Natural killer cell (primary cell): Measurements from ENCODE around the gene TCEANC2. TPM values are rescaled to one million over a fixed set of nuclear protein-coding genes. Genes with fewer than 3 reads are reported as not detected.

Experiments
- ATAC-seq, 3 donors: fragments of 150-1000 bp in 2 of 3; fragments of 200-7000 bp in 1 of 3; cut with Tn5 transposase; 1 replicate in 1 of 3; 2 replicates in 2 of 3; pipeline ENCODE4 v1.10.0; 2021; ENCODE audit warnings: mild to moderate bottlenecking in 2 of 3, moderate library complexity in 2 of 3
- DNase-seq, 2 donors: peaks; one replicate each; pipeline versions ENCODE4 v3.0.0 to v3.0.0-alpha.2; 2013 to 2021; ENCODE audit warnings: mixed read lengths in 1 of 2
- H3K27ac ChIP-seq: one replicate; pipeline ENCODE4 v1.5.1; 2013; ENCODE audit warnings: mild to moderate bottlenecking, low read length
- H3K27me3 ChIP-seq: one replicate; pipeline ENCODE4 v1.6.1; 2013; ENCODE audit warnings: low read length; ENCODE audit not compliant: control insufficient read depth, insufficient read depth
- H3K36me3 ChIP-seq: one replicate; pipeline ENCODE4 v1.6.1; 2013; ENCODE audit warnings: low read length; ENCODE audit not compliant: control insufficient read depth, insufficient read depth
- H3K4me1 ChIP-seq: one replicate; pipeline ENCODE4 v1.6.1; 2013; ENCODE audit warnings: low read length; ENCODE audit not compliant: control insufficient read depth, insufficient read depth
- H3K4me3 ChIP-seq: one replicate; pipeline ENCODE4 v1.5.1; 2013; ENCODE audit warnings: low read length
- H3K9me3 ChIP-seq: one replicate; pipeline ENCODE4 v1.6.1; 2013; ENCODE audit warnings: low read length; ENCODE audit not compliant: control insufficient read depth, insufficient read depth
- H3K27ac Mint-ChIP-seq, 2 donors: one replicate each; pipeline ENCODE4 v1.8.0; 2022; ENCODE audit warnings: mild to moderate bottlenecking in 2 of 2, mixed read lengths in 2 of 2, moderate library complexity in 1 of 2
- H3K27me3 Mint-ChIP-seq, 2 donors: one replicate each; pipeline ENCODE4 v1.8.0; 2022; ENCODE audit warnings: low read depth in 2 of 2, mixed read lengths in 2 of 2
- H3K36me3 Mint-ChIP-seq: one replicate; pipeline ENCODE4 v1.8.0; 2022; ENCODE audit warnings: mixed read lengths
- H3K4me1 Mint-ChIP-seq, 2 donors: one replicate each; pipeline ENCODE4 v1.8.0; 2022; ENCODE audit warnings: mixed read lengths in 2 of 2
- H3K4me3 Mint-ChIP-seq: one replicate; pipeline ENCODE4 v1.8.0; 2022; ENCODE audit warnings: mild to moderate bottlenecking, moderate library complexity, mixed read lengths
- H3K9me3 Mint-ChIP-seq, 2 donors: one replicate each; pipeline ENCODE4 v1.8.0; 2022; ENCODE audit warnings: mixed read lengths in 2 of 2
- WGBS: methylation state at CpG from one replicate; pipeline ENCODE4 v1.1.7; 2013; ENCODE audit warnings: missing lambda C conversion rate; ENCODE audit not compliant: insufficient coverage; 5-methylcytosine and 5-hydroxymethylcytosine counted together
- intact Hi-C: fragments of 100-400 bp; cut with micrococcal nuclease; formaldehyde crosslinking; loops from one replicate; pipeline ENCODE4 v1.14.2; 2022
- total RNA-seq, 4 donors: library from RNA; stranded (reverse); fragments of 120-200 nt in 1 of 4; gene quantifications; one replicate each; pipeline versions ENCODE4 v1.2.3 to v1.2.4, GENCODE V29; 2013 to 2022
- TF ChIP-seq, protein P1 (sequence below): fragments of 200-600 bp; IDR thresholded peaks from one replicate; pipeline ENCODE4 v1.8.0; 2022; ENCODE audit warnings: antibody characterized with exemption

TCEANC2 gene
- total RNA-seq, 3 donors from 2014 or later (not counting 1 experiment from before 2014, with no cell fraction given): 5.1 to 9.5 (median 7.3) TPM

DNA sequence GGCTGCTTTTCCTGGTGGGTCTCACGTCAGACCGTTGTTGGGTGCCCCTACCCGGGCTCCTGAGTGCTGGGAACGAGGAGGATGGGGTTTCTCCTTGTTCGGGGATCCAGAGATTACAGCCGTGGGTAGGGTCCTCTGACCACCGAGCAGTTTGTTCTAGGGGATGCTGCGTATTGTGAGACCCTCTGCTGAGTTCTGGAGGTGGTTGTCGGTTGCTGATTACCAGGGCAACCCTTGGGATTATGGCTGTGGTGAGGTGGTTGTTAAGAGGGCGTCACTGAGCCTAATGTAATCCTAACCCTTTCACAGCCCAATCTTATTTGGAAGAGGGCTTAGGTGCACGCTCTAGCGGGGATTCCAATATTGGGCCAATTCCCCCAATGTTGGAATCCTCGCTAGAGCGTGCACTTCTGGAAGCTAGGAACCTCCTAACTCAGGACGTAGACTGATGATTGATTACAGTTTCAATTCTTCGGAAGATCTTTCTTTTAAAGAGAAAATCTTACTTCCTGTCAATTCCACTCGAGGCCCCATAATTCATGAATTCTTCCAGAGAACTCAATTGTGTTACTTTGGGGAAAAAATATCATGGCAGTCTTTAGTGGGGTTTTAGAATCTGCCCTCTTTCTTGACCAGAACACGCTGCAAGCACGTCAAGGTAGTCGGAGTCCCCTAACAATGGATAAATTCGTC is 483 bp downstream of the TCEANC2 start:
- Histone ChIP-seq H3K4me1 (peaks cover 33% of the 10 kb centered on the region), H3K36me3 (peaks cover 4% of the 10 kb centered on the region), H3K9me3 (no peaks in the 10 kb centered on the region), H3K27me3 (no peaks in the 10 kb centered on the region), H3K27ac (peak overlapping the region; percentile 84), H3K4me3 (peak overlapping the region; percentile 88)
- Mint-ChIP-seq H3K9me3 (no peaks in the 10 kb centered on the region), H3K4me3 (no peak overlapping the region), H3K36me3 (no peaks in the 10 kb centered on the region), H3K27me3 (no peaks in the 10 kb centered on the region), H3K27ac (no peak overlapping the region), H3K4me1 (peaks cover 18 to 22% of the 10 kb centered on the region in 2 donors)
- 6% methylated on average over 19 of the region's 21 CpGs for WGBS
- DNase-seq: no peak
- TF ChIP-seq, protein P1, sequence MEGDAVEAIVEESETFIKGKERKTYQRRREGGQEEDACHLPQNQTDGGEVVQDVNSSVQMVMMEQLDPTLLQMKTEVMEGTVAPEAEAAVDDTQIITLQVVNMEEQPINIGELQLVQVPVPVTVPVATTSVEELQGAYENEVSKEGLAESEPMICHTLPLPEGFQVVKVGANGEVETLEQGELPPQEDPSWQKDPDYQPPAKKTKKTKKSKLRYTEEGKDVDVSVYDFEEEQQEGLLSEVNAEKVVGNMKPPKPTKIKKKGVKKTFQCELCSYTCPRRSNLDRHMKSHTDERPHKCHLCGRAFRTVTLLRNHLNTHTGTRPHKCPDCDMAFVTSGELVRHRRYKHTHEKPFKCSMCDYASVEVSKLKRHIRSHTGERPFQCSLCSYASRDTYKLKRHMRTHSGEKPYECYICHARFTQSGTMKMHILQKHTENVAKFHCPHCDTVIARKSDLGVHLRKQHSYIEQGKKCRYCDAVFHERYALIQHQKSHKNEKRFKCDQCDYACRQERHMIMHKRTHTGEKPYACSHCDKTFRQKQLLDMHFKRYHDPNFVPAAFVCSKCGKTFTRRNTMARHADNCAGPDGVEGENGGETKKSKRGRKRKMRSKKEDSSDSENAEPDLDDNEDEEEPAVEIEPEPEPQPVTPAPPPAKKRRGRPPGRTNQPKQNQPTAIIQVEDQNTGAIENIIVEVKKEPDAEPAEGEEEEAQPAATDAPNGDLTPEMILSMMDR: no peak
- ATAC-seq: no peak
- intact Hi-C loops: loop anchor here (1.0 to 5.0 kb wide), 6 partner anchors 109 to 753 kb away; partner anchors contain the start of genes IFT25, NDC1, PARS2 and SSBP3

DNA sequence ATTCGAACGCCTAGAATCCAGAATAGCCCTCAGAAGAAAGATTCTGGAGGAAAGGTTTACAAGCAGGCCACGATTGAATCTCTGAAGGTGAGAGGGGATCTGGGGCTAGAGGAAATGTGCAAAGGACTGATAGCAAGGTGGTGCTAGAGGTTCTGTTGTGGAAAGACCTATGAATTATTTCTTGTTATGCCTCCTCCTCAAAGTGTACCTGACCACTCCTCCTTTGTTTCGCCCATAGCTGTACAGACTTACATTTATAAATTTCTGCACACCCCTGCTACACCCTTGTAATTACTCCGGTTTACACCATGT is 986 bp downstream of the TCEANC2 start:
- Mint-ChIP-seq H3K27ac (no peak overlapping the region), H3K4me1 (peaks cover 16 to 18% of the 10 kb centered on the region in 2 donors), H3K36me3 (no peaks in the 10 kb centered on the region), H3K9me3 (no peaks in the 10 kb centered on the region), H3K27me3 (no peaks in the 10 kb centered on the region), H3K4me3 (no peak overlapping the region)
- ATAC-seq: no peak
- 12% methylated on average over 4 of the region's 5 CpGs for WGBS
- peak in 1 of 2 donors; percentile 36 for DNase-seq
- Histone ChIP-seq H3K4me1 (peaks cover 33% of the 10 kb centered on the region), H3K27me3 (no peaks in the 10 kb centered on the region), H3K9me3 (no peaks in the 10 kb centered on the region), H3K27ac (peak overlapping the region; percentile 4), H3K36me3 (peaks cover 4% of the 10 kb centered on the region), H3K4me3 (no peak overlapping the region)
- TF ChIP-seq, protein P1: no peak
- intact Hi-C loops: loop anchor here (5.0 kb wide), 1 partner anchor 353 kb away; the partner anchor contains the start of gene SSBP3

DNA sequence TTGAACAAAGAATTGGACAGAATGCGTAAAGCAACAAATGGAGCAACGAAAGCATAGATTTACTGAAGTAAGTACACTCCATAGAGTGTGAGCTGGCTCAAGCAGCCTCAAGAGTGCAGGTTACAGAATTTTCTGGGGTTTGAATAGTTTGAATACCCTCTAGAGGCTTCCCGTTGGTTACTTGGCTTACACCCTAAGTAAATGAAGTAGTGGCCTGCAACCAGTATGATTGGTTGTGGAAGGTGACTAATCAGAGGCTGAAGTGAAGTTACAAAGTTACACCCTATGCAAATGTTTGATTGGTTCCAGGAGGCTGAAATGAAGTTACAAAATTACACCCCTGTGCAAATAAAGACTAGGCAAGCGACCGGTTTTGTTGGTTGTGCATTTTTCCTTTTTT is 10.9 kb downstream of the TCEANC2 start:
- Histone ChIP-seq H3K9me3 (no peaks in the 10 kb centered on the region), H3K4me3 (no peak overlapping the region), H3K27me3 (no peaks in the 10 kb centered on the region), H3K36me3 (peaks cover 4% of the 10 kb centered on the region), H3K27ac (no peak overlapping the region), H3K4me1 (no peaks in the 10 kb centered on the region)
- TF ChIP-seq, protein P1: no peak
- DNase-seq: no peak
- intact Hi-C loops: no loop called here
- no peak for ATAC-seq
- Mint-ChIP-seq H3K27me3 (no peaks in the 10 kb centered on the region), H3K27ac (no peak overlapping the region), H3K9me3 (no peaks in the 10 kb centered on the region), H3K36me3 (no peaks in the 10 kb centered on the region), H3K4me3 (no peak overlapping the region), H3K4me1 (no peaks in the 10 kb centered on the region)
- 98% methylated on average over 3 of the region's 5 CpGs for WGBS

DNA sequence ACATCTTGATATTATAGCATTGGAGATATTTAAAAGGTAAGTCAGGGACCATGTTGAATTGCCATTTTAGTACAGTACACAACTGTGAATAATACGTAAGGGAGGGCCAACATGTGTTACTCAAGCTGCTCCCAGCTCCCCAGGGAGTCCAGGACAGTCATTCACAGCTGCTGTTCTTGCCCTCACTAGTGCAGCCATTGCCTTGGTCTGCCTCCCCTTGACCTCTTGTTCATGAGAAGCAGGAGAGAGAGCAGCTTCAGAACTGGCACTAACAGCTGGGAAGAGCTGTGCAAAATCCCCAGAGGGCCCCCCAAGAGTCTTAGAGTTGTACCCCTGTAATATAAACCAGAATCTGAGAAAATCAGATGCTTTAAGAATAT is 16.4 kb downstream of the TCEANC2 start:
- TF ChIP-seq, protein P1: no peak
- H3K27me3 ChIP-seq: no peaks in the 10 kb centered on the region
- ATAC-seq (peak in 2 of 3 donors; percentile 21 to 25), DNase-seq (no peak)
- H3K27me3 Mint-ChIP-seq: no peaks in the 10 kb centered on the region
- intact Hi-C loops: loop anchor here (1.0 to 5.0 kb wide), 2 partner anchors 420 to 733 kb away; partner anchors contain the start of gene TTC22
- no peak overlapping the region for H3K4me3 Mint-ChIP-seq
- no peaks in the 10 kb centered on the region for H3K4me1 ChIP-seq
- H3K36me3 Mint-ChIP-seq: no peaks in the 10 kb centered on the region
- H3K4me1 Mint-ChIP-seq: no peaks in the 10 kb centered on the region
- no peak overlapping the region for H3K27ac ChIP-seq
- no peak overlapping the region for H3K4me3 ChIP-seq
- no peaks in the 10 kb centered on the region for H3K9me3 Mint-ChIP-seq
- WGBS: 67% methylated on average over 1 of the region's 1 CpG
- H3K9me3 ChIP-seq: no peaks in the 10 kb centered on the region
- H3K36me3 ChIP-seq: peaks cover 5% of the 10 kb centered on the region
- H3K27ac Mint-ChIP-seq: no peak overlapping the region
